Hematopoietic multipotent progenitor cell treated with erythropoietin and hydrocortisone succinate and interleukin-3 and kit ligand, for 15 days (in vitro differentiated cells): ENCODE data around the gene PLCD1.
"Not testable (repeated sequence)": the region's sequence is repeated elsewhere in the genome, so short reads cannot be mapped to it uniquely, and the experiment has no call there.

Source experiments
- DNase-seq: peaks from one replicate; pipeline ENCODE4 v3.0.0-alpha.2; 2015; ENCODE audit warnings: low spot score

Gene PLCD1

GRCh38 chr3:38029400-38030125, at the start of gene PLCD1:
Gene PLCD1, minus strand, starts transcription at chr3:38029642. Its CDS starts 103 bp downstream, at chr3:38029539.
- no peak for DNase-seq

- not testable (repeated sequence) for DNase-seq
Observed at GRCh38 chr3:38077073-38077472, 47.6 kb upstream of the PLCD1 start.

GRCh38 chr3:38070013-38070412, 40.6 kb upstream of the PLCD1 start:
- no peak for DNase-seq

GRCh38 chr3:38067508-38068233, 38.2 kb upstream of the PLCD1 start:
- DNase-seq: no peak

DNA sequence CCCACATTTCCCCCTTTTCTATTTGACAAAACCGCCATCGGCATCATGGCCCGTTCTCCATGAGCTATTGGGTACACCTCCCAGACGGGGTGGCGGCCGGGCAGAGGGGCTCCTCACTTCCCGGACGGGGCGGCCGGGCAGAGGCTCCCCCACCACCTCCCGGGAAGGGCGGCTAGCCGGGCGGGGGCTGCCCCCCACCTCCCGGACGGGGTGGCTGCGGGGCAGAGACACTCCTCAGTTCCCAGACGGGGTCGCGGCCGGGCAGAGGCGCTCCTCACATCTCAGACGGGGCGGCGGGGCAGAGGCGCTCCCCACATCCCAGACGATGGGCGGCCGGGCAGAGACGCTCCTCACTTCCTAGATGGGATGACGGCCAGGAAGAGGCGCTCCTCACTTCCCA, 35.0 kb upstream of the PLCD1 start:
- DNase-seq: not testable (repeated sequence)

DNA sequence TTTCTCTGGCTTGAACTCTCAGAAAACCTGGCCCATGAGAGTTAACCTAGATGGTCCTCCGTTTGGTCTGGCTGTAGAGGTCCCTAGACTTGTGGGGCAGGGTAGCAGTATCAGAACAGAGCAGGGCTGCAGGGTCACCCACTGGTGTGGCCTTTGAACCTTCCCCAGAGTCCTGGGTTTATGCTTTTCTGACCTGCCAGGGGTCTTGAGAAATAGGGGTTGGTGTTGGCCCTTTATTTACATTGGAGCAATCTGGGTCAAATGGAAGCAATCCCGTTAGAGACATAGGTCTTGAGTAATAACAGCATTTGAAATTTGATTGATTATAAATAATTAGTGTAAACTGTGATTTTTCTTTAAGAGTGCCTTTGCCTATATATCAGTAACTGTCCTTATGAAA, 33.4 kb upstream of the PLCD1 start:
- no peak for DNase-seq

- no peak for DNase-seq
Observed at GRCh38 chr3:38059591-38059990, 30.1 kb upstream of the PLCD1 start.

DNA sequence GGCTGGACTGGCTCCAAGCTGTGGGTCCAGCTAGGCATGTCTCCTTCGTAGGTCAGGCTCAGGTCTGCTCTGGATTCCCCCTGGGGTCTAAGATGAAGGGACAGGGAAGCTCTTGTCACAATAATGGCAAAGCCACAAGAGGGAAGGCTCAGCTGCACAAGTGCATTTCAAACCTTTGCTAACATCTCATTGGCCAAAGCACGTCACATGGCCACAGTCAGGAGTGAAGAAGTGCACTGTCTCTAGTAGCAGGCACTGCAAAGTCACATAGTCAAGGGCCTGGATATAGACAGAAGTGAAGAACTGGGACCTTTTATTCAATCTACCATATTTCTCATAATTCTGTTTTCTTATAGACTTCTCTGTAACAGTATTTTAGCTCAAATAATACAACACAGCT, 29.7 kb upstream of the PLCD1 start:
- DNase-seq: no peak

GRCh38 chr3:38054499-38055001, 25.1 kb upstream of the PLCD1 start:
- DNase-seq: no peak

GRCh38 chr3:38053813-38054498, 24.5 kb upstream of the PLCD1 start:
- not testable (repeated sequence) for DNase-seq

DNA sequence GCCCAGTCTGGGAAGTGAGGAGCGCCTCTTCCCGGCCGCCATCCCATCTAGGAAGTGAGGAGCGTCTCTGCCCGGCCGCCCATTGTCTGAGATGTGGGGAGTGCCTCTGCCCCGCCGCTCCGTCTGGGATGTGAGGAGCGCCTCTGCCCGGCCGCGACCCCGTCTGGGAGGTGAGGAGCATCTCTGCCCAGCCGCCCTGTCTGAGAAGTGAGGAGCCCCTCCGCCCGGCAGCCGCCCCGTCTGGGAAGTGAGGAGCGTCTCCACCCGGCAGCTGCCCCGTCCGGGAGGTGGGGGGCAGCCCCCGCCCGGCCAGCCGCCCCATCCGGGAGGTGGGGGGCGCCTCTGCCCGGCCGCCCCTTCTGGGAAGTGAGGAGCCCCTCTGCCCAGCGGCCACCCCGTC, 23.8 kb upstream of the PLCD1 start:
- DNase-seq: not testable (repeated sequence)

DNA sequence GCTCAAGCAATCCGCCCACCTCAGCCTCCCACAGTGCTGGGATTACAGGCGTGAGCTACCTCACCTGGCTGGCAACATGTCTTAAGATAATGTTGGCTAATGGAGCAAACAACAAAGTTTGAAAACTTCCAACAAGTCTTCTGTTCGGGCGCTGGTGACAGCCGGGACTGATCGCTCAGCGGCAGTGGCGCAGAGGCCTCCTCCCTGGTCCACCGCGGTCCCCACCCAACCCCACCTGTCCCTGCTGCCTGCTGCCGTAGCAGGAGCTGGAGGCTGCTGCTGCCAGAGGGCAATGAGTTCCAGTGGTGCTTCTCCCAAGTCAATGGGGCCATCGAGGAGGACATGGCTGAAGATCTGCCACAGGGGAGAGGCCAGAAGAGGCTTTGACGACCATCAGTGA, 21.7 kb upstream of the PLCD1 start:
- DNase-seq: no peak

DNA sequence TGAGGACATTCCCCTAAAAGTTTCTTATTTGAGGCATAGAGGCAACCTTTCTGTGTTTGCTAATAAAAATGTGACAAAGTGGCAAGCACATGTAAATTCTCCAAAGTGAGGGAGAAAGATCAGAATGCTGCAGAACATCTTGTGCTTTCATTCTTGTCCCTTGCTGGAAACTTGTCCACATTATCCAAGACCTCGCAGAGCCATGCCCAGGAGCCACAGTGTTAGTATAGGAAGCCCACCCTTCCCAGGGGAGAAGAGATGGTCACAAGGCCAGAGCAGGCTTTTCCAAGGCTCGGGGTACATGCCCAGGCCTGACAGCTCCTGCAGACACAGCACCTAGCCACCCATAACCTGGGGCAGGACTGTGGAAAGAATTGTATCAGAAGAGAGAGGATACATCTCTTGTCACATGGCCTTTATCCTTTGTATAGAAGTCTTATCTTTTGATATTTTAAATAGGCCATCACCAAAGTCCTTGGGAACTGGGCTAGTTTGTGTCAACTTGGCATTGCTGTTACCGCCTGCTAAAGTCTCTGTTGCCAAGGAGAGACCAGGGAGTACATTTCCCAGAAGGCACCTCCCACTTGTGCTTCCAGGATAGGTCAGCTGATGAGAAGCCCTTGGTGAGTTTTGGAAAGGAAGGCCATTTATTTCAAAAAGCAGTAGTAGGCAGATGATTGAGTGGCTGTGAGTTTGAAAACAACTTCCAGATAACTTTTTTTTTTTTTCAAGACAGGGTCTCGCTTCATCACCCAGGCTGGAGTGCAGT, 20.1 kb upstream of the PLCD1 start:
- DNase-seq: no peak

- DNase-seq: no peak
Observed at GRCh38 chr3:38047896-38048295, 18.5 kb upstream of the PLCD1 start.

DNA sequence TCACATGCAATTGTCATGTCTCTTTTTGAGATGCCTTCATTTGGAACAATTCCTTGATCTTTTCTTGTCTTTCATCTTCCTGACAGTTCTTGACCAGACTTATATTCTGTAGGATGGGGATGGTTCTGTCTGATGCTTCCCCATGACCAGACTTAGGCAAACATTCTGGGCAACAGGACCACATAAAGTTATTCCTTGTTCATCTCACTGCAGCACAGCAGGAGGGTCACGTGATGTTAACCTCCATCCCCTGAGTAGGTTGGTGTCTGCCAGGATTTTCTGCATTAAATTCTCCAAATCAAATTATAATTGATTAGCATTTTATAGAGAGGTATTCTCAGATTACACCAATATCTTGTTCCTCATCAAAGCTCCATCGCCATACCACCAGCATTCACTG, 17.4 kb upstream of the PLCD1 start:
- DNase-seq: no peak

- DNase-seq: no peak
Observed at GRCh38 chr3:38046027-38046426, 16.6 kb upstream of the PLCD1 start.

DNA sequence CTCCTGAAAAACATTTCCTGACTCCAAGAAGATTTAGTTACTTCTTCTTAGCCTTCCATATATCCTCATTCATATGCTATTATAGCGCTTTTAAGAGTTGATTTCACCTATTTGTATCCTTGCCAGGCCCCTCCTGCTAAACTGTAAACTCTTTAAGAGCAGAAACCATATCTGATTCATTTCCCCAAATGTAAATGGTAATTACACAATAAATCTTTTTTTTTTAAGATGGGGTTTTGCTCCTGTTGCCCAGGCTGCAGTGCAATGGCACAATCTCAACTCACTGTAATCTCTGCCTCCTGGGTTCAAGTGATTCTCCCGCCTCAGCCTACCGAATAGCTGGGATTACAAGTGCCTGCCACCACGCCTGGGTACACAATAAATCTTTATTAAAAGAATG, 14.0 kb upstream of the PLCD1 start:
- no peak for DNase-seq

DNA sequence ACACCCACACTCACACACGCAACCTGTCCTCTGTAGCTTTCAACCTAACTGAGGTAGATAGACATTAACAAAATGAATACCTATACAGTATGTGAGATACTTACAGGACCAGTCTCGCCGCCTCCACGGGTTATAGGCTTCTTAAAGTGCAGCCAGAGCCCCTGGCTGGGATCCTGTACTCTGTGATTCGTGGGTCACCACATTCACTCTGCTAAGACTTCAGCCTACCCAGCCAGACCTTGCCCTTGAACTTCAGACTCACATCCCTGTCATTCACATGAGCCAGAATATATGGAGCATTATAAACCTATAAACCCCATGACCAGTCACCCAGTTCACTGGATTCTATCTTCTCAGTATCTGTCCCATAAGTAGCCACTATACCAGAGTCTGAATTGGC, 11.0 kb upstream of the PLCD1 start:
- no peak for DNase-seq

GRCh38 chr3:38039899-38040261, 10.4 kb upstream of the PLCD1 start:
- no peak for DNase-seq

DNA sequence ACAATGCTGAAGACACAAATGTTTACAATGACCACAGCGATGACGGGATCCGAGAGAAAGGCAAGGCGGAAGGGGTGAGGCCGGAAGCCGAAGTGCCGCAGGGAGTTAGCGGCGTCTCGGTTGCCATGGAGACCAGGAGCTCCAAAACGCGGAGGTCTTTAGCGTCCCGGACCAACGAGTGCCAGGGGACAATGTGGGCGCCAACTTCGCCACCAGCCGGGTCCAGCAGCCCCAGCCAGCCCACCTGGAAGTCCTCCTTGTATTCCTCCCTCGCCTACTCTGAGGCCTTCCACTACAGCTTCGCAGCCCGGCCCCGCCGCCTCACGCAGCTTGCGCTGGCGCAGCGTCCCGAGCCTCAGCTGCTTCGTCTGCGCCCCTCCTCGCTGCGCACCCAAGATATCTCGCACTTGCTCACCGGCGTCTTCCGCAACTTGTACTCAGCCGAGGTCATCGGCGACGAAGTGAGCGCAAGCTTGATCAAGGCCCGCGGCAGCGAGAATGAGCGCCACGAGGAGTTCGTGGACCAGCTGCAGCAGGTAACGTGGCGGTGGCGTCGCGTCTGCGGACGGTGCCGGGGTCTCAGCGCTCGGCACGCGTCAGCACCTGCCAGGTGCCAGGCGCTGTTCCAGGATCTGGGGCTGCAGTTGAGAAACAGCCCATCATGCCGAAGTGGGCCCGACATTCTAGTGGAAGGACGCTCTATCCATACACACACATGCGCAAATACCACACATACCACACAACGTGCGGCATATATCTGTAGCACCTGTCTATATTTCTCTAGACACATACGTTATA, 9.9 kb upstream of the PLCD1 start, which contains the start of gene DLEC1:
Gene DLEC1 (plus strand): TSS at position 108 of the 798 bp plus-strand sequence. CDS start 18 bp downstream, at position 126.
- no peak for DNase-seq

- no peak for DNase-seq
Observed at GRCh38 chr3:38038447-38038911, 9.0 kb upstream of the PLCD1 start.
